Adipocyte (in vitro differentiated cells): ENCODE data around the gene COL1A2.

ENCODE experiments used
- DNase-seq: peaks from one replicate; pipeline ENCODE4 v3.0.0-alpha.2; 2015; ENCODE audit warnings: low read depth
- H3K27me3 ChIP-seq: replicated peaks from 2 replicates; pipeline ENCODE4 v1.7.0; 2013; ENCODE audit warnings: mild to moderate bottlenecking, low read length, moderate library complexity; ENCODE audit not compliant: control insufficient read depth, insufficient read depth
- H3K36me3 ChIP-seq: 2 replicates; pipeline ENCODE4 v1.7.0; 2013; ENCODE audit warnings: low read length, mild to moderate bottlenecking, moderate library complexity; ENCODE audit not compliant: control insufficient read depth, insufficient read depth, severe bottlenecking
- H3K4me1 ChIP-seq: 2 replicates; pipeline ENCODE4 v1.7.0; 2013; ENCODE audit warnings: mild to moderate bottlenecking, low read length, moderate library complexity; ENCODE audit not compliant: control insufficient read depth, insufficient read depth
- H3K4me3 ChIP-seq: 2 replicates; pipeline ENCODE4 v1.7.0; 2013; ENCODE audit warnings: mild to moderate bottlenecking, low read length, moderate library complexity
- H3K9ac ChIP-seq: 2 replicates; pipeline ENCODE4 v1.7.0; 2013; ENCODE audit warnings: mild to moderate bottlenecking, low read length, moderate library complexity
- H3K9me3 ChIP-seq: 2 replicates; pipeline ENCODE4 v1.7.0; 2013; ENCODE audit warnings: mild to moderate bottlenecking, low read length, moderate library complexity; ENCODE audit not compliant: control insufficient read depth

COL1A2 gene

GRCh38 chr7:94394437-94395140, at the start of gene COL1A2:
TSS of gene COL1A2 (plus strand) at chr7:94394895. CDS start at chr7:94395032, 137 bp downstream.
- Histone ChIP-seq H3K27me3 (no peaks in the 10 kb centered on the region), H3K4me3 (peak within 1 kb of the TSS; percentile 88), H3K9me3 (no peaks in the 10 kb centered on the region), H3K4me1 (peaks cover 26% of the 10 kb centered on the region), H3K36me3 (peaks cover 39% of the 10 kb centered on the region), H3K9ac (peak within 1 kb of the TSS; percentile 97)
- peak; percentile 99 for DNase-seq

GRCh38 chr7:94345907-94346306, 48.8 kb upstream of the COL1A2 start:
- Histone ChIP-seq H3K9ac (no peak overlapping the region), H3K9me3 (no peaks in the 10 kb centered on the region), H3K27me3 (no peaks in the 10 kb centered on the region), H3K36me3 (no peaks in the 10 kb centered on the region), H3K4me3 (no peak overlapping the region), H3K4me1 (peaks cover 50% of the 10 kb centered on the region)
- DNase-seq, result no peak

- H3K27me3 ChIP-seq, result no peaks in the 10 kb centered on the region
- peak; percentile 98 for DNase-seq
- no peaks in the 10 kb centered on the region for H3K36me3 ChIP-seq
- peaks cover 50% of the 10 kb centered on the region for H3K4me1 ChIP-seq
- peak overlapping the region; percentile 67 for H3K4me3 ChIP-seq
- H3K9me3 ChIP-seq, result no peaks in the 10 kb centered on the region
- peak overlapping the region; percentile 74 for H3K9ac ChIP-seq
These were observed 46.6 kb upstream of the COL1A2 start for GRCh38 chr7:94348142-94348541.

GRCh38 chr7:94350734-94351133, 44.0 kb upstream of the COL1A2 start:
- H3K4me3 ChIP-seq, result no peak overlapping the region
- peaks cover 49% of the 10 kb centered on the region for H3K4me1 ChIP-seq
- no peak for DNase-seq
- H3K36me3 ChIP-seq, result no peaks in the 10 kb centered on the region
- H3K9ac ChIP-seq, result no peak overlapping the region
- H3K27me3 ChIP-seq, result no peaks in the 10 kb centered on the region
- no peaks in the 10 kb centered on the region for H3K9me3 ChIP-seq

GRCh38 chr7:94351703-94352102, 43.0 kb upstream of the COL1A2 start:
- Histone ChIP-seq H3K9me3 (no peaks in the 10 kb centered on the region), H3K36me3 (no peaks in the 10 kb centered on the region), H3K4me3 (no peak overlapping the region), H3K27me3 (no peaks in the 10 kb centered on the region), H3K4me1 (peaks cover 49% of the 10 kb centered on the region), H3K9ac (no peak overlapping the region)
- no peak for DNase-seq

- no peak overlapping the region for H3K9ac ChIP-seq
- no peaks in the 10 kb centered on the region for H3K9me3 ChIP-seq
- no peak overlapping the region for H3K4me3 ChIP-seq
- H3K4me1 ChIP-seq, result peaks cover 47% of the 10 kb centered on the region
- DNase-seq, result no peak
- H3K27me3 ChIP-seq, result no peaks in the 10 kb centered on the region
- no peaks in the 10 kb centered on the region for H3K36me3 ChIP-seq
These were observed 41.8 kb upstream of the COL1A2 start for GRCh38 chr7:94352887-94353286.

GRCh38 chr7:94354953-94355352, 39.7 kb upstream of the COL1A2 start:
- Histone ChIP-seq H3K9me3 (no peaks in the 10 kb centered on the region), H3K9ac (peak overlapping the region; percentile 83), H3K4me3 (peak overlapping the region; percentile 29), H3K4me1 (peaks cover 38% of the 10 kb centered on the region), H3K36me3 (no peaks in the 10 kb centered on the region), H3K27me3 (no peaks in the 10 kb centered on the region)
- DNase-seq, result peak; percentile 40

GRCh38 chr7:94355454-94355853, 39.2 kb upstream of the COL1A2 start:
- peaks cover 36% of the 10 kb centered on the region for H3K4me1 ChIP-seq
- peak overlapping the region; percentile 40 for H3K4me3 ChIP-seq
- peak overlapping the region; percentile 83 for H3K9ac ChIP-seq
- no peaks in the 10 kb centered on the region for H3K27me3 ChIP-seq
- DNase-seq, result peak; percentile 91
- H3K9me3 ChIP-seq, result no peaks in the 10 kb centered on the region
- H3K36me3 ChIP-seq, result no peaks in the 10 kb centered on the region

- Histone ChIP-seq H3K9me3 (no peaks in the 10 kb centered on the region), H3K4me3 (no peak overlapping the region), H3K27me3 (no peaks in the 10 kb centered on the region), H3K9ac (peak overlapping the region; percentile 83), H3K4me1 (peaks cover 46% of the 10 kb centered on the region), H3K36me3 (no peaks in the 10 kb centered on the region)
- peak; percentile 40 for DNase-seq
These were observed 37.6 kb upstream of the COL1A2 start for GRCh38 chr7:94357076-94357475.

- no peaks in the 10 kb centered on the region for H3K36me3 ChIP-seq
These were observed 33.8 kb upstream of the COL1A2 start for GRCh38 chr7:94360926-94361325.

GRCh38 chr7:94362276-94362675, 32.4 kb upstream of the COL1A2 start:
- Histone ChIP-seq H3K9me3 (no peaks in the 10 kb centered on the region), H3K27me3 (no peaks in the 10 kb centered on the region), H3K4me1 (peaks cover 52% of the 10 kb centered on the region), H3K36me3 (no peaks in the 10 kb centered on the region), H3K4me3 (no peak overlapping the region), H3K9ac (no peak overlapping the region)
- DNase-seq, result no peak

More at GRCh38 chr7:94360926-94361325, 33.8 kb upstream of the COL1A2 start:
- Histone ChIP-seq H3K9me3 (no peaks in the 10 kb centered on the region), H3K4me1 (peaks cover 52% of the 10 kb centered on the region), H3K9ac (peak overlapping the region; percentile 18), H3K4me3 (no peak overlapping the region), H3K27me3 (no peaks in the 10 kb centered on the region)
- no peak for DNase-seq

GRCh38 chr7:94364816-94365215, 29.9 kb upstream of the COL1A2 start:
- Histone ChIP-seq H3K9ac (peak overlapping the region; percentile 81), H3K9me3 (no peaks in the 10 kb centered on the region), H3K4me3 (peak overlapping the region; percentile 55), H3K27me3 (no peaks in the 10 kb centered on the region), H3K4me1 (peaks cover 71% of the 10 kb centered on the region), H3K36me3 (no peaks in the 10 kb centered on the region)
- peak; percentile 64 for DNase-seq
